Thyroid gland (tissue), 4 donors: Measurements from ENCODE around the gene TMEM266. TPM values are rescaled to one million over a fixed set of nuclear protein-coding genes. Genes with fewer than 3 reads are reported as not detected.

Experiments
- DNase-seq, 2 donors: peaks; one replicate each; pipeline ENCODE4 v3.0.0-alpha.2; 2019
- H3K27ac ChIP-seq, 3 donors: fragments of 200-600 bp; sonication (generic); 1 replicate in 2 of 3; 2 replicates in 1 of 3; pipeline ENCODE4 v1.5.1; 2016 to 2019; ENCODE audit warnings: mild to moderate bottlenecking in 1 of 3, moderate library complexity in 1 of 3
- H3K27me3 ChIP-seq: fragments of 200-600 bp; sonication (generic); one replicate; pipeline ENCODE4 v1.5.1; 2019
- H3K36me3 ChIP-seq, 2 donors: fragments of 200-600 bp; sonication (generic); one replicate each; pipeline ENCODE4 v1.5.1; 2016 to 2019
- H3K4me1 ChIP-seq, 2 donors: fragments of 200-600 bp; sonication (generic); one replicate each; pipeline ENCODE4 v1.5.1; 2017 to 2019
- H3K4me3 ChIP-seq, 3 donors: fragments of 200-600 bp; sonication (generic); replicated peaks in 1 of 3; 1 replicate in 2 of 3; 2 replicates in 1 of 3; pipeline ENCODE4 v1.5.1; 2016; ENCODE audit warnings: mild to moderate bottlenecking in 1 of 3
- H3K9me3 ChIP-seq: fragments of 200-600 bp; sonication (generic); one replicate; pipeline ENCODE4 v1.5.1; 2017
- CTCF ChIP-seq, 6 experiments: fragments of 200-600 bp in 3 of 6; fragments of 450-650 bp in 3 of 6; sonication (generic) in 3 of 6; IDR thresholded peaks; one replicate each; pipeline ENCODE4 v1.5.1; 2016 to 2019; ENCODE audit warnings: antibody characterized with exemption in 6 of 6, mild to moderate bottlenecking in 2 of 6, inconsistent platforms in 1 of 6, moderate library complexity in 1 of 6
- POLR2A ChIP-seq, 2 donors: fragments of 450-650 bp; IDR thresholded peaks; one replicate each; pipeline ENCODE4 v1.6.1; 2017; ENCODE audit warnings: antibody characterized with exemption in 2 of 2, mild to moderate bottlenecking in 2 of 2, moderate library complexity in 1 of 2
- WGBS, 2 donors: methylation state at CpG; one replicate each; pipeline ENCODE4 v1.1.5; 2017; 5-methylcytosine and 5-hydroxymethylcytosine counted together
- intact Hi-C: fragments of 100-400 bp; cut with DNase I; formaldehyde crosslinking; loops from one replicate; pipeline ENCODE4 v1.15.1; 2023
- total RNA-seq, 4 donors: library from RNA; depleted of rRNA; stranded (reverse); fragments of >200 nt; gene quantifications; one replicate each; pipeline ENCODE4 v1.2.3, GENCODE V29; 2016

TMEM266 gene
- total RNA-seq, 4 donors from 2014 or later = not detected

- intact Hi-C loops = no loop called here
- no peaks in the 10 kb centered on the region for H3K9me3 ChIP-seq
- no peaks in the 10 kb centered on the region for H3K27me3 ChIP-seq
- DNase-seq = no peak
- no peak overlapping the region for H3K4me3 ChIP-seq
- 75 to 86% methylated on average over 5 to 6 of the region's 6 CpGs for WGBS, 2 donors
- no peak overlapping the region for H3K27ac ChIP-seq
- H3K36me3 ChIP-seq = no peaks in the 10 kb centered on the region
- TF ChIP-seq POLR2A (IDR thresholded peaks at IDR 0.05) (no peak), CTCF (IDR thresholded peaks at IDR 0.05) (no peak)
- no peaks in the 10 kb centered on the region for H3K4me1 ChIP-seq
Observed at GRCh38 chr15:76118767-76119166, 59.0 kb downstream of the TMEM266 start.

- intact Hi-C loops = no loop called here
- no peak overlapping the region for H3K27ac ChIP-seq
- H3K4me1 ChIP-seq = no peaks in the 10 kb centered on the region
- DNase-seq = no peak
- no peaks in the 10 kb centered on the region for H3K9me3 ChIP-seq
- no peaks in the 10 kb centered on the region for H3K36me3 ChIP-seq
- TF ChIP-seq POLR2A (IDR thresholded peaks at IDR 0.05) (no peak), CTCF (IDR thresholded peaks at IDR 0.05) (no peak)
- no peaks in the 10 kb centered on the region for H3K27me3 ChIP-seq
- H3K4me3 ChIP-seq = no peak overlapping the region
Observed at GRCh38 chr15:76123031-76123430, 63.2 kb downstream of the TMEM266 start.

GRCh38 chr15:76127169-76127568, 67.4 kb downstream of the TMEM266 start:
- Histone ChIP-seq H3K27me3 (no peaks in the 10 kb centered on the region), H3K36me3 (no peaks in the 10 kb centered on the region), H3K27ac (no peak overlapping the region), H3K4me3 (no peak overlapping the region), H3K4me1 (no peaks in the 10 kb centered on the region), H3K9me3 (no peaks in the 10 kb centered on the region)
- DNase-seq = no peak
- TF ChIP-seq CTCF (IDR thresholded peaks at IDR 0.05) = no peak
- TF ChIP-seq POLR2A (IDR thresholded peaks at IDR 0.05) = no peak
- intact Hi-C loops = no loop called here
- 67 to 78% methylated on average over 2 of the region's 2 CpGs for WGBS, 2 donors

- no peaks in the 10 kb centered on the region for H3K9me3 ChIP-seq
- 61 to 69% methylated on average over 4 of the region's 4 CpGs for WGBS, 2 donors
- intact Hi-C loops = no loop called here
- TF ChIP-seq POLR2A (IDR thresholded peaks at IDR 0.05) = no peak
- TF ChIP-seq CTCF (IDR thresholded peaks at IDR 0.05) = no peak
- H3K27me3 ChIP-seq = no peaks in the 10 kb centered on the region
- H3K36me3 ChIP-seq = no peaks in the 10 kb centered on the region
- DNase-seq = no peak
- no peaks in the 10 kb centered on the region for H3K4me1 ChIP-seq
- no peak overlapping the region for H3K4me3 ChIP-seq
- no peak overlapping the region for H3K27ac ChIP-seq
Observed at GRCh38 chr15:76127880-76128279, 68.1 kb downstream of the TMEM266 start.

- Histone ChIP-seq H3K4me3 (no peak overlapping the region), H3K36me3 (no peaks in the 10 kb centered on the region), H3K27me3 (no peaks in the 10 kb centered on the region), H3K9me3 (no peaks in the 10 kb centered on the region), H3K4me1 (no peaks in the 10 kb centered on the region), H3K27ac (no peak overlapping the region)
- 89 to 97% methylated on average over 1 of the region's 1 CpG for WGBS, 2 donors
- intact Hi-C loops = no loop called here
- TF ChIP-seq POLR2A (IDR thresholded peaks at IDR 0.05) (no peak), CTCF (IDR thresholded peaks at IDR 0.05) (no peak)
- DNase-seq = no peak
Observed at GRCh38 chr15:76134537-76134936, 74.8 kb downstream of the TMEM266 start.
